Stimulated activated CD4-positive, alpha-beta T cell treated with anti-CD3 and anti-CD28 coated beads, Interleukin-2, amount 100 ng/mL, for 4 hours (primary cell): ENCODE results near the gene LHX5.
"Not testable (repeated sequence)": the region's sequence is repeated elsewhere in the genome, so short reads cannot be mapped to it uniquely, and the experiment has no call there.

Experiments used
- DNase-seq: peaks from one replicate; pipeline ENCODE4 v3.0.0-alpha.2; 2020; ENCODE audit warnings: low read depth

LHX5 gene

DNA sequence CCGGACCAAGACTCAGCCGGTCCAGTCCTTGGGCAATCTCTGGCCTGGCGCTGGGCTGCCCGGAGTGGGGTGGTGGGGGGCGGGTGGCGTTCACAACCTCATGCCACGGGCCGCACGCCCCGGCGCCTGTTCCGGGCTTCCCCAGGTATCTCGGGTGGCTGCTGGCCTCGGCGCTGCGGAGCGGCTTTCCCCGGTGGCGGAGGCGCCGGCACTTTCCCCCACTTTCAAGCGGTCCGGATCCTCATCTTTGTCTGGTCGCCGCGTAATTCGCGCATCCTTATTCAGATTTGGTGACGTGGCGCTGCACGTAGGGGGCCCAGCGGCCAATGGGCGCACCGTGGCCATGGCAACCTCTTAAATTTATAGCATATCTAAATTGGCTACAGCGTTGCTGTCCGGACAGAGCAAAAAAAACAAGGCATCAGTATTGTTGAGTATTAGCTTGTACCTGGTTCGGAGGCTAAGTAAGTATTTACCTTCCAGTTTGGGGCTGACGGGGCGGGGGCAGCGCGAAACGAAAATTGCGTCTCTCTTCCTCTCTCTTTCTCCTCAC, at the start of gene LHX5:
Gene LHX5 (minus strand): TSS at position 253 of the 553 bp plus-strand sequence. CDS start 373 bp downstream, outside the sequence.
- DNase-seq: no peak

DNA sequence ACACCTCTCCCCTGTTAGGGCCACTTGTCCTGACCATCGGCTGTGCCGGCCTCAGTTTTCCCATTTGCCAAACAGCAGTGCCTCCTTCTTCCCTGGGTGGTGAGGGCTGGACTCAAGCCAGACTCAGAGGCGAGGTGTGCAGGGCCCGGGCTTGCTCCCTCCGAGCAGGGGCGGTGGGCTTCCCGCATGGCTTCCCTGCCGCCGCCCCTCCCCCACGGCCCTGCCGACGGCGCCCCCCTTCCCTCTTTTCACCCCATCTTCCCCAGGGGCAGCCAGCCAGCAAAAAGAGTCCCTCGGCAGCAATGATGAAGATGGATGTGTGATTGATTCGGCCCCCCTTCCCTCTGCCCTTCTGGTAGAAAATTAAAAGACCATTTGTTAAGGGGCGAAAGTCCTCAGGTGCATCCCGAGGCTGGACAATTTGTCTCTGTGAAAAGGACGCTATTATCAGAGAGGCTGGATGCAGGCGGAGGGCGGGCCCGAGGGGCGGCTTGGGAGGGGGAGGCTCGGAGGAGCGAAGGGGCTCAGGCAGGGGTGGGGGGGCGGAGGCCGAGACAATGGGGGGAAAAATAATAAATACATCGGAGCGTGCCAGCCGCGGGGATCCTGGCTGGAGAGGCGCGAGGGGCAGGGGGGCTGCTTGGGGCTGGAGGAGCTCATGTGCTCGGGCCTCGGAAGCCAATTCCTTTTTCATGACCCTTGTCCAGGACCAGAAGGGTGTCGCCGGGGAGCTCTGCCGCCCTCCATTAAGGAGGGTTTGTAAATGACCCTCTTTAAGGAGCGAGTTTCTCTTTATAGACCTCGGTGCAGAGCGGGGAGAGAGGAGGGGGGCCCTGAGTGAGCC, 48.0 kb upstream of the LHX5 start:
- DNase-seq: no peak

DNA sequence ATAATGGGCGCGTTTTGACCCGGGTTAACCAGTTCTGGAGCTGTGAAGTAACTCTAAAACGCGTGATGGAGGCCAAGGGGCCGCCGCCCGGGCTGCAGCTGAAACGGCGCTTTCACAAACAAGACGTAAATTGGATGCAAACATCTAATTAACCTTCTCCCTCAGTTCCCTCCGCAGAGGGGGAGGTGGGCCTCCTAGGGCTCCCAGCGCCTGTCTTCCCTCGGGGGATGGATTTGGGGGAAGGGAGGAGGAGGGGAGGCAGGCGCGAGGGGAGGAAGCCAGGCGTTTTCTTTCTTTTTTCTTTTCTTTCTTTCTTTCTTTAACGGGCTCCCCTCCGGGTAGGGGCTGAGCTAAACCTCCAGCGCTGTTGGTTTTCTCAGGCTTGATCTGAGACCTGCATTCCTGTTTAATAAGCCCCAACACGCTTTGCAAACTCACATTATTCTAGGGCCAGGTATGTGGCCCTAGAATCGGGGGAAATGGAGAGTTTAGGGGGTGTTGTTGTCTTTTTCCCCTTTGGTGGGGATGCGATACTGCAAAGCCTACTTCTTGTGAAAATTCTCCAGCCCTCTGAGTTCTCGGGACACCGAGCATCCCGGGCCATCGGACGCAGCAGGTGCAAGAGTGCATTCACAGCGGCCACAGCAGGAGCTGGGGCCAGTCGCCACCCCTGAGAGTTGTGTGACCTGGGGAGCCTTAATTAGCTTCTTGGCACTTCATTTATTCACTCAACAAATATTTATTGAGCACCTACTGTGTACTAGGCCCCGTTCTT, 43.6 kb upstream of the LHX5 start:
- DNase-seq: no peak

DNA sequence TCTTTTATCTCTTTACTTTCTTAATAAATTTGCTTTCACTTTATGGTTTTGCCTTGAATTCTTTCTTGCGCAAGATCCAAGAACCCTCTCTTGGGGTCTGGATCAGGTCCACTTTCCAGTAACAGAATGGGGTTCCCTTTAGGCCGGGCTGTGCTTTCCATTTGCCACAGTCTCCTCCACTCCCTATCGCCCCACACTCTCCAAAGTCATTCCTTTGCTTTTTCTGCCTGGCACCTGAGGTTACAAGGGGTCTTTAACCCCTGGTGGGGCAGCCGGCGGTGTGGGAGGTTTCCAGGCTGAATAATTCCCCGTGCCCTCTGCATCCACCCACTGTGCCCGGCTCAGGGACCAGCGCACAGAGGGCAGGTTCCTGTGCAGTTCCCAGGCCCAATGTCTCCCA, 42.9 kb upstream of the LHX5 start:
- no peak for DNase-seq

DNA sequence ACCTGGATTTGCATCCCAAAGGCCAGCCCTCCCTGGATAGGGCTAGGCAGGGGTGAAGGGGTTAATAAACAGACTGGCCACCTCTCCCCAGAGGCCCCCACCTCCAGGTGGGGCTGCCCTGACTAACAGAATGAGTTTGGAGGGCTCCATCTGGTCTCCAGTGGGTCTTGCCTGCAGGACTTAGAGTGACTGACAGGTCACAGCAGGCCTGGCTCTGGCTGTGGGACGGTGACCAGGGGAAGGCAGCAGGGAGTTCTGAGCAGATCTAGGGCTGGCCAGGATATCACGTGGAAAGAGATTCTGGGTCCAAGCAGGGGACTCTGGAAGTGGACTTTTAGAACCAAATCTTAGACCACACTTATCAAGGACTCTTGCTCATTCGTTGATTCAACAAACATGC, 40.9 kb upstream of the LHX5 start:
- no peak for DNase-seq

DNA sequence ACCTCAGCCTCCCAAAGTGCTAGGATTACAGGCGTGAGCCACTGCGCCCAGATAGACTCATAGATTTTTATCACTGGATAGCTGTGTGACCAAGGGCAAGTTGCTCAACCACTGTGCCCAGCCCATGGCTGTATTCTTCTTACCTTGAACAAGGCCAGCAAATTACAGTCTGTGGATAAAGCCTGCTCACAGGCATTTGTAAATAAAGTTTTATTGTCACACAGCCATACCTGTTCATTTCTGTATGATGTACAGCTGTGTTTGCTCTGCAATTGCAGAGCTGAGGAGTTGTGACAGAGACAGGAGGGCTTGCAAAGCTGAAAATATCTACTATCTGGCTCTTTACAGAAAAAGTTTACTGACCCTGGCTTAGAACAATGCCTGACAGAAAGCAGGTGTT, 35.2 kb upstream of the LHX5 start:
- DNase-seq: no peak

DNA sequence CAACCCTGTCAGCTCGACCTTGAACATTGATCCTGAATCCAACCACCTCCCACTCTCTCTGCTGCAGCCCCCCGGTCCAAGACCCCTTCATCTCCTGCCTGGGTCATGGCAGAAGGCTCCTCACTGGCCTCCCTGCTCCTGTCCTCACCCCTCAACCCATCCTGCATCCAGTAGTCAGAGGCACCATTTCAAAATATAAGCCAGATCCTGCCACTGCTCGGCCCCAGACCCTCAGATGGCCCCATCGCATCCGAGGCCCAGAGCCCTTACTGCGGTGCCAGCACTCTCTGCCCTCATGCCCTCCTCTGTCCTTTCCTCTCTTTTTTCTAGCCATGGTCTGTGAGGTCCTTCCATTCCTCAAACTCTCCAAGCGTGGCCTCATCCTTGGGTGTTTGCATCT, 34.3 kb upstream of the LHX5 start:
- DNase-seq: no peak

DNA sequence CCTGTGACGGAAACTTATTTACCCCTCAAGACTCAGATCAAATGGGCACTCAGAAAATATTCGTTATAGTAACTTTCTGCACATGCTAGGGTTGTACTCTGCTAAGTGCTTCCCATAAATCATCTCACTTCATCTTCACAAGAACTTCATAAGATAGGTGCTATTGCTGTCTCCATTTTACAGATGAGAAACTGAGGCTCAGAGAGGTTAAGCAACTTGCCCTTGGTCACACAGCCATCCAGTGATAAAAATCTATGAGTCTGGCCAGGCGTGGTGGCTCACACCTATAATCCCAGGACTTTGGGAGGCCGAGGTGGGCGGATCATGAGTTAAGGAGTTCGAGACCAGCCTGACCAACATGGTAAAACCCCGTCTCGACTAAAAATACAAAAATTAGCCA, 33.2 kb upstream of the LHX5 start:
- DNase-seq: no peak

DNA sequence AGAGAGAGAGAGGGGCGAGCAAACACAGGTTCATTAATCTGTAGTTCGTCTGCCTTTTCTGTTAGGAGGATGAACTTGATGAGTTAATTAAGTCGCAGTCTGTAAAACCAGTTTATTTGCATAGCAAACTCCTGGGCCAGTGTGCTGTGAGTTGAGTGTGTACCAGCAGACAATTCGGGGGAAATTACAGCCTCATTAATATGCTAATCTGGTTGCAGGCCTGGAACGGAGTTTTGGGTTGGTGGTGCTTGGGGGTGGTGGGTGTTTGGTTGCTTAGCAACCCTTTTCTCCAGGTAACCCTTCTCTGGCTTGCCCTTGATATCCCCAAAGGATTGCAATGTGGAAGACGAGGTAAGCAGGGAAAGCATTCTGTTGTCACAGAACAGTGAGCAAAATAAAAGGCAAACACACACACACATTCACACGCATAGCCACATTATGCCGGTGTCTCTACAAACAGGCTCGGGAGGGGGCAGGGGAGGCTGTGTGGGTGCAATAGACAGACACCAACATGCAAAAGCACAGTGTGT, 29.2 kb upstream of the LHX5 start:
- no peak for DNase-seq

DNA sequence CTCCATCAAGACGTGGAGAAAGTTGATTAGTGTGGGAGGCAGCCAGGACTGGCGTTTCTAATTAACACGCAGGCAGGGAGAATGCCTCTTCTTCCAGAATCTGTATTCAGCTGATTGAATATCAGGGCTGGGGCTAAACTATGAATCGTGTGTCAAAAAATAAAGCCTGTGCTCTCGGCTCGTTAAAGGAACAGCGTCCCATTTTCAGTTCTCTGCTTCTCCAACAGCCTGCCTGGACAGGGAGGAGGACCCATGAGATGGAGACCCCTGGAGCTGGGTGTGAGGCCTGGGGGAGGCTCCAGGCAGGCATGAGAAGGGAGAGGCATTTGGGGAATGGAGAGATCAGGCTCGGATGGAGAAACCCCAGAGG, 28.6 kb upstream of the LHX5 start:
- no peak for DNase-seq

DNA sequence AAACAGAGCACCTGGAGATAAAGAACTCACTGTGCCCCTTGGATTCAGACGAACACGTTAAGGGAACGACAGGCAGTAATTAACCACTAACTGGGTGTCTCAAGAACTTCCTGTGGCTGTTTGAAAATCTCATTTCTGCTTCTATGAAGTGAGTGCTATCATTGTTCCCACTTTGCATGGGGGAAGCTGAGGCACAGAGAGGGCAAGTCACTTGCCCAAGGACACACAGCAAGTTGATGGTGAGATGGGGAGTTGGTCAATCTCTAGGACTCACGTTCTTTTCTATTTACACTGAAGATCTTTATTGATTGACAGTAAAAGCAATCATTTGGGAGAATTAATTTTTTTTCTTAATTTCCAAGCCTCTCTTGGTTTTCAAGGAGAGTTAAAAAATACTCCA, 26.8 kb upstream of the LHX5 start:
- no peak for DNase-seq

DNA sequence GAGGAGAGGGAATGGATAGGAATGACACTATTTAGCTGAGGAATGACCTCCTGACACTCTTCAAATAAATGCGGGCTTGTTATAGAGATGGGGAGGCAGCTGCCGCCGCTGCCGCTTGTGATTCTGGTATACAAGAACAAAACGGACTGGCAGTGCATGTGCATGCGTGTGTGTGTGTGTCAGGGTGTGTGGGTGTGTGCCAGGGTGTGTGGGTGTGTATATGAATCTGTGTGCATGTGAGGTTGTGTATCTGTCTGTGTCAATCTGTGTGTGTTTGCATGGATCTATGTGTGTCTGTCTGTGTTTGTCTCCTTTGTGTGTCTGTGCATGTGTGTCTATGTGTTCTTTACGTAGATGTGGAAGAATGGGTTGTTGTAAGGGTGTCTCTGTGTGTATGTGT, 26.0 kb upstream of the LHX5 start:
- no peak for DNase-seq

DNA sequence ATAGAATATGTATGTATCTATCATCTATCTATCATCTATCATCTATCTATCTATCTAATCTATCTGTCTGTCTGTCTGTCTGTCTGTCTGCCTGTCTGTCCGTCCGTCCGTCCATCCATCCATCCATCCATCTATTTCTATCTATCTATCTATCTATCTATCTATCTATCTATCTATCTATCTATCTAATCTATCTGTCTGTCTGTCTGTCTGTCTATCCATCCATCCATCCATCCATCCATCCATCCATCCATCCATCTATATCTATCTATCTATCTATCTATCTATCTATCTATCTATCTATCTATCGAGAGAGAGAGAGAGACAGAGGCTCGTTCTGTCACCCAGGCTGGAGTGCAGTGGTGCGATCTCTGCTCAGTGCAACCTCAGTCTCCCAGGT, 24.3 kb upstream of the LHX5 start:
- DNase-seq: not testable (repeated sequence)

DNA sequence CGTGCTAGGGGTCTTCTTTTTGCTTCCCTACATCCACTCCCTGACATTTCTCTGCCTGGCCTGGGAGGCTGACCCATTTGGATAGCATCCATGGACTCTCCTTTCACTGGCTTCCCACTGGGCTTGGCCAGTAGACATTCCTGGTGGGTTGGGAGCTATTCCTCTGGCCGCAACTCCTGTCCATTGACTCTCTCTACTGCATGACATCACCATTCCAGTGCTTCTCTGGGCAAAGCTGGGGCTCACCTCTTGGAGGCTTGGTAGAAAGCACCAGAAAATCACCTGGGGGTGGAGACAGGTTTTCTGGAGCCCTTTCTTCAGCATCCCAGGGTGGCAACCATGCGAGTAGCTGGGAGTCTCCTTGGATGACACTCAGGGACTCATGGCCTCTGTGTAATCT, 16.7 kb upstream of the LHX5 start:
- no peak for DNase-seq

DNA sequence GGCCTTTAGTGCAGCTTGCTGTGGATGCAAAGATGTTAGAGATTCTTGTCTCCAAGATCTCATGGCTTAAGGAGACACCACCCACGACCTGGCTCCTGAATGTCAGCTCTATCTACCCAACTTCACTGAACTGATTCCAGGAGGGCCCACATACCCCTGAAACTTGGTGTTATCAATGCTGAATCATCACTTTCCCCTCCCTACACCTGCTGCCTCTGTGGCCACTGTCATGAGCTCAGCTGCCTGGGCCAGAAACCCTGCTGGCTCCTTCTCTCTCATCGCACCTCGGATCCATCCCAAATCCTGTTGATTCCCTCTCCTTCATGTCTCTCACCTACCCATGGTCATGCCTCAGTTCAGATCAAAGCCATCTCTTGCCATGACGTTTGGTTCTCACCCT, 15.1 kb upstream of the LHX5 start:
- no peak for DNase-seq

DNA sequence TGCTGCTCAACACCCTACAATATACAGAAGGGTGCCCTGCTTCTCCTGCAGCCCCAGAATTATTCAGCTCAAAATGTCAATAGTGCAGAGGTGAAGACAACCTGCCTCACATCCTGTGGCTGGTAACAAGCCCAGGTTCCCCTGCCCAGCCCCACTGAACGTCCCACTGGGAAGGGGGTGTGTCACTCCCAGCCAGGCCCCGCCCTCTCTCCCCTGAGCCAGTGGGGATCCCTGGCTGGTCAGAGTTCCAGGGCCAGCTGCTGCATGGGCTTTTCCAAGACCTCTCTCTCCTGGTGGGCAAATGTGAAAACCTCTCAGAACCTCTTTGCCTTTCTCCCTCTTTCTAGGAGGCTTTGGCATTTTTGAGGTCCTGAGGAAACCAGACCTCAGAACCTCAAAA, 13.7 kb upstream of the LHX5 start:
- no peak for DNase-seq

DNA sequence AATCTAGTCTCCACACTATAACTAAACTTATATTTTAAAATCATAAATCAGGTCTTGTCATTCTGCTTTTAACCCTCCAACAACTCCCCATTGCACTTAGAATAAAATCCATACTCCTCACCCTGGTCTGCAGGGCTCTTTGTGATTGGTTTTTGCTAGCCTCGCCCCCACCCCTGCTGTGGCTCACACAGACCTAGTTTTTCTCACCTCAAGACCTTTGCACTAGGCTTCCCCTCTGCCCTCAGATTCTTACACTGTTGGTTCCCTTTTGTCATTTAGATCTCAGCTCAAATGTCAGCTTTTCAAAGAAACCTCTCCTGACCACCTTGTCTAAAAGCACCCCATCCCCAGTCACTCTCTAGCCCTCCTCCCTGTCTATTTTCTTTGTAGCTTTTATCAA, 10.7 kb upstream of the LHX5 start:
- DNase-seq: no peak

DNA sequence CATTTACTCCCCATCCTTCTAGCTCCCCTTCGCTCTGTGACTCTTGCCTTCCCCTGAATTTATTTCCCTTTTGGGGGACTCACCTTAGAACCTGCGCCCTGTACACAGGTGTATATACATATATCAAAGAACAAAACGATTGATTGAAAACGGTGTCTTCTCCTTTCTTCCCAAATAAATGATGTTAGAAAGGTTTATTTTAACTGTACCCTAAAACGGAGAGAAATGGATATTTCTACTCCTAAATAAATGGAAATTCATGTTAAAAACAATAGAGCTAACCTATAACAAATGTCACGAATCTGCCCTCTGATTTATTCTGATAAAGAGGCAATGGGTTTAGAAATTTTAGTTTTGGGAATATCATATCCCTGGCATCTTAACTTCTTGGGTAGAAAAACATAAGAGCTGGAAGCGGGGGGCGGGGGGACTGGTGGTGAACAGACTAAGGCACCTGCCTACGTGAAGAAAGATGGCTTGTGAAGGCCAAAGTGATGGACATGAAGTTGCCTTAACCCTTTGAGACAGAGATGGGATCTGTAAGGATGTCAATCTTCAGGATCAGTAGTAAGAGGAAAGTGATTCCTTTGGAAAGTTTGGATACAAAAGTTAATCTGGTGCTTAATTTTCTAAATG, 8.8 kb upstream of the LHX5 start:
- no peak for DNase-seq

DNA sequence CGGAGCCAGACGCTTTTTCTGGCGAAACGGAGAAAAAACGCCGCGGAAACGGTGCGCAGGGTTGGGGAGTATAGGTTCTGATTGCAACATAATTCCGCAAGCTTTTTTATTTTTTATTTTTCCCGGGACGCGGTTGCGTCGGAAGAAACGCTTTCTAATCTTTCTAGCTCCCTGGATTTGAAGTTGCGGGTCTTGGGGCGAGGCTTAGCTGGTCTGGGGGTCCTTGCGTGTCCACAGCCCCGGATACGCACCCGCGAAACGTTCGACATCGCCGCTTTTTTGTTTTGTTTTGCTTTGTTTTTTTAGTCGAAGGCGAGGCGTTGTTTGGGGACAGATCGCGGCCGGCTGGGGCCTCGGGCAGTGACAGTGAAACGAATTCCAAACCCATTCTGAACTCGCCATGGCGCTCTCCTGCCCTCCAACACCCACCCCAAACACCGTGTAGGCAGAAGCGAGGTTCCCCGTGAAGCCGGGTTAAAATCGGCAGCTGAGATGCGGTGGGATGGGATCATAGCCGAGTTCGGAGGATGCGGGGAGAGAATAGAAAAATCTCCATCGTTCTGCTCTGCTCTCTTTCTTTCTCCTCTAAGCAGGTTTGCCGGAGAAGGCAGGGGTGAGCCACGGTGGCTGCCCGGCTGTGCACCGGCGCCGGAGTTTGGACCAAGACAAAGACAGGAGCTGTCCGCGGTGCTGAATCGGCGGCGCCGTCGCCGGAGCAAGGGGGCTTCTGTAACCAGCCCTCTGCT, 8.1 kb upstream of the LHX5 start:
- peak; percentile 11 for DNase-seq

DNA sequence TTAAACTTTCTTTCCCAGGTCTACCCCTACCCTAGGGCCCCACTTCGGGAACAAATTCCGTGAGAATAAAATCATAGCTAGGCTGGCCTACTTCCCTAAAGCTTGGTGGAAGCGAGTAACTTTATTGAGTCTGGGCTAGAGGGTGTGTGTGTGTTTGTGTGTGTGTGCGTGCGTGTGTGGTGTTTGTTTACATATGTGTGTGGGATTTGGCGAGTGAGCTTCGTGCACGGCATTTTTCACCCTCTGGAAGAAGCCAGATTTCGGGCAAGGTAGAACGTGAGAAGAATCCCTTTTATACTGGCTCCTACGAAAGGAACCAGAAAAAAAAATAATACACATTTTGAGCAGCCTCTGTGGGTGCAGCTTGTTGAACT, 7.5 kb upstream of the LHX5 start:
- DNase-seq: no peak

DNA sequence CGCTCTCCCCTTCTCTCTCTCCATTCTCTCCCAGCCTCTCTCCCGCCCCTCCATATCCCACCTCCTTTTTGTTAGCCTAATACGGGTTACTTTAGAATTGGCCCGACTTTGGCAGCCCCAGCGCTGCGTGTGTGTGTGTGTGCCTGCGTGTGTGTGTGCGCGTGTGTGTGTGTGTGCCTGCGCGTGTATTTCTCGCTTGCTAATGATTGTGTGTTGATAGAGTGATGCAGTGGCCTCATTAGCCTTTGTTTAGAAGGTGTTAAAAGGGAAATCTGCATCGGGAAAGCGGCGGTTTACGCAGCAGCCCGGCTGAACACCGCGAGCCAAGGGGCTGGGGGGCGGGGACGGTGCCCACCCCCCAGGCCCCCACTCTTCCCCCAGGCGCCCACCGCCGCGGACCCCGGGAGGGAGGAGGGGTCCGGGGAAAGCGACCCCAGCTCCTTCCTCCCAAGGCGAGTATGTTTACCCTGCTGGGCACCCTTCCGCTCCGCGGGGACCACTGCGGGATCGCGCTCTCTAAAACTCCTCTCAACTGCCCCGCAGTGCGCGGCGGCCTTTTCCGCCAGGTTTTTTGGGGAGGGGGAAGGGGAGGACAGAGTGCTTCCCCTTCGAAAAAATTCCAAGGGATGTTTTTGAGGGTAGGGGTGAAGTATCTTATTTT, 6.8 kb upstream of the LHX5 start:
- no peak for DNase-seq
